SU-DHL-6 (cell line): ENCODE results near the gene SKIC8.

Experiments used
- H2AFZ ChIP-seq: fragments of 200-600 bp; sonication (generic); 2 replicates; pipeline ENCODE4 v1.6.1; 2014; ENCODE audit warnings: low read depth, mild to moderate bottlenecking, moderate library complexity, mixed read lengths, antibody characterized with exemption, low read length; ENCODE audit not compliant: severe bottlenecking
- H3F3A ChIP-seq: fragments of 200-600 bp; shearing (Covaris generic); 2 replicates; pipeline ENCODE4 v1.6.0; 2016; ENCODE audit warnings: antibody characterized with exemption, mild to moderate bottlenecking; ENCODE audit not compliant: insufficient read depth
- H3K27ac ChIP-seq: fragments of 200-600 bp; sonication (generic); 2 replicates; pipeline ENCODE4 v1.5.1; 2016; ENCODE audit warnings: low read depth, mild to moderate bottlenecking, low read length, moderate library complexity, mixed read lengths
- H3K27me3 ChIP-seq: fragments of 200-600 bp; sonication (generic), shearing (Covaris generic); 2 replicates; pipeline ENCODE4 v1.6.0; 2014; ENCODE audit warnings: mild to moderate bottlenecking, low read length
- H3K36me3 ChIP-seq: fragments of 200-600 bp; sonication (generic); 2 replicates; pipeline ENCODE4 v1.6.1; 2014; ENCODE audit warnings: mild to moderate bottlenecking, low read length, mixed read lengths
- H3K4me2 ChIP-seq: fragments of 300-600, 200-600 bp; shearing (Covaris generic), sonication (generic); 2 replicates; pipeline ENCODE4 v1.6.0; 2014; ENCODE audit warnings: low read length, low read depth, mild to moderate bottlenecking; ENCODE audit not compliant: poor library complexity, severe bottlenecking
- H3K4me3 ChIP-seq: fragments of 200-600 bp; sonication (generic); 2 replicates; pipeline ENCODE4 v1.5.1; 2014; ENCODE audit warnings: antibody characterized with exemption, low read length, mild to moderate bottlenecking, mixed read lengths; ENCODE audit not compliant: insufficient read depth, poor library complexity, severe bottlenecking
- H3K79me2 ChIP-seq: fragments of 200-600 bp; sonication (generic); 2 replicates; pipeline ENCODE4 v1.6.1; 2014; ENCODE audit warnings: mild to moderate bottlenecking, low read length, moderate library complexity; ENCODE audit not compliant: insufficient read depth
- H3K9ac ChIP-seq: fragments of 200-600 bp; sonication (generic); 2 replicates; pipeline ENCODE4 v1.7.0; 2014; ENCODE audit warnings: mild to moderate bottlenecking, low read length
- H3K9me2 ChIP-seq: fragments of 200-600 bp; sonication (generic); replicated peaks from 2 replicates; pipeline ENCODE4 v1.6.1; 2014; ENCODE audit warnings: low read length; ENCODE audit not compliant: insufficient read depth
- H3K9me3 ChIP-seq: fragments of 200-600 bp; sonication (generic); 2 replicates; pipeline ENCODE4 v1.6.1; 2014; ENCODE audit warnings: low read length, mixed read lengths; ENCODE audit not compliant: insufficient read depth
- H4K20me1 ChIP-seq: fragments of 200-600 bp; sonication (generic); 2 replicates; pipeline ENCODE4 v1.6.1; 2014; ENCODE audit warnings: low read depth, mild to moderate bottlenecking, antibody characterized with exemption, low read length, moderate library complexity, mixed read lengths
- EZH2phosphoT487 ChIP-seq: fragments of 200-600 bp; sonication (generic), shearing (Covaris generic); conservative IDR thresholded peaks from 2 replicates; pipeline ENCODE4 v1.6.1; 2018; ENCODE audit warnings: mild to moderate bottlenecking, antibody characterized with exemption, low read length, moderate library complexity, mixed read lengths
- TF ChIP-seq, protein P1 (sequence below): fragments of 200-600 bp; sonication (generic); IDR thresholded peaks from one replicate; pipeline ENCODE4 v1.5.1; 2017; ENCODE audit warnings: antibody characterized with exemption, mild to moderate bottlenecking, low read length, moderate library complexity; ENCODE audit not compliant: insufficient read depth, poor library complexity, severe bottlenecking

Gene SKIC8

DNA sequence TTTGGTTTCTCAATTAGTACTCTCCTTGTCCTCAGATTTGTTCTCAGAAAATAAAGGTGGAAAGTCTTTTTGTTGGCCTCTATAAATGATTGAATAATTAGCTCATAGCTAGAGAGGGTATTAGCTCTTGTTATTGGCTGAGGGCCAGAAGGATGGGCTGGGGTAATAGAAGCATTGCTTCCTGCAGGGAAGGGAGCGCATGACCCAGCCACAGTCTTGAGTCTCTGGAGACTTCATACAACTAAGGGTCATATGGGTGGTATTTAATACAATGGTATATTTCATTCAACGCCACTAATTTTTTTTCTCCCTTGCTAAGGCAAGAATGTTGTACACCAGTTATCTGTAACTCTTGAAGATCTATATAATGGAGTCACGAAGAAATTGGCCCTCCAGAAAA, 26.6 kb downstream of the SKIC8 start:
- no peaks in the 10 kb centered on the region for H3K36me3 ChIP-seq
- no peaks in the 10 kb centered on the region for H3F3A ChIP-seq
- H3K9ac ChIP-seq, result no peak overlapping the region
- H3K4me2 ChIP-seq, result no peak overlapping the region
- no peaks in the 10 kb centered on the region for H3K9me2 ChIP-seq
- no peak overlapping the region for H3K27ac ChIP-seq
- no peaks in the 10 kb centered on the region for H3K9me3 ChIP-seq
- H4K20me1 ChIP-seq, result no peaks in the 10 kb centered on the region
- no peak overlapping the region for H3K4me3 ChIP-seq
- TF ChIP-seq EZH2phosphoT487, result no peak
- TF ChIP-seq, protein P1, sequence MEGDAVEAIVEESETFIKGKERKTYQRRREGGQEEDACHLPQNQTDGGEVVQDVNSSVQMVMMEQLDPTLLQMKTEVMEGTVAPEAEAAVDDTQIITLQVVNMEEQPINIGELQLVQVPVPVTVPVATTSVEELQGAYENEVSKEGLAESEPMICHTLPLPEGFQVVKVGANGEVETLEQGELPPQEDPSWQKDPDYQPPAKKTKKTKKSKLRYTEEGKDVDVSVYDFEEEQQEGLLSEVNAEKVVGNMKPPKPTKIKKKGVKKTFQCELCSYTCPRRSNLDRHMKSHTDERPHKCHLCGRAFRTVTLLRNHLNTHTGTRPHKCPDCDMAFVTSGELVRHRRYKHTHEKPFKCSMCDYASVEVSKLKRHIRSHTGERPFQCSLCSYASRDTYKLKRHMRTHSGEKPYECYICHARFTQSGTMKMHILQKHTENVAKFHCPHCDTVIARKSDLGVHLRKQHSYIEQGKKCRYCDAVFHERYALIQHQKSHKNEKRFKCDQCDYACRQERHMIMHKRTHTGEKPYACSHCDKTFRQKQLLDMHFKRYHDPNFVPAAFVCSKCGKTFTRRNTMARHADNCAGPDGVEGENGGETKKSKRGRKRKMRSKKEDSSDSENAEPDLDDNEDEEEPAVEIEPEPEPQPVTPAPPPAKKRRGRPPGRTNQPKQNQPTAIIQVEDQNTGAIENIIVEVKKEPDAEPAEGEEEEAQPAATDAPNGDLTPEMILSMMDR, result no peak
- no peak overlapping the region for H2AFZ ChIP-seq
- no peaks in the 10 kb centered on the region for H3K79me2 ChIP-seq
- no peaks in the 10 kb centered on the region for H3K27me3 ChIP-seq

DNA sequence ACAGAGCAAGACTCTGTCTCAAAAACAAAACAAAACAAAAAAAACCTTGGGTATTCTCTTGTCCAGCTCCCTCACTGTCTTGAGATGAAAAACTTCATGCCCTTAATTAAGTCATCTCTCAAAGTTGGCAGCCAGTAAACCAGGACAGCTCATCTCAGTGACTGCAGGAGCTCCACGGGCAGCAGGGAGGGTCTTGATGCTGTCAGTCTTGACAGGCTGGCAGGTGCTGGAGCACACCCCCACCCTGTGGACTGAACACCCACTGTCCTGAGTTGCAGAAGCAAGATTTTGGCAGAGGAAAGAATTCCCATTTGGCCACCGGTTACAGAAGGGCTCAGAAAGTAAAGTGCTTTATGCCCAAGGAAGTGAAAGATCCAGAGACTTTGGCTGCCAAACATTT, 27.1 kb downstream of the SKIC8 start:
- H3K79me2 ChIP-seq, result no peaks in the 10 kb centered on the region
- no peaks in the 10 kb centered on the region for H3K9me2 ChIP-seq
- H4K20me1 ChIP-seq, result no peaks in the 10 kb centered on the region
- H3K4me3 ChIP-seq, result no peak overlapping the region
- TF ChIP-seq EZH2phosphoT487, result no peak
- TF ChIP-seq, protein P1, result no peak
- no peaks in the 10 kb centered on the region for H3K36me3 ChIP-seq
- no peaks in the 10 kb centered on the region for H3F3A ChIP-seq
- no peaks in the 10 kb centered on the region for H3K27me3 ChIP-seq
- H2AFZ ChIP-seq, result no peak overlapping the region
- no peak overlapping the region for H3K27ac ChIP-seq
- no peak overlapping the region for H3K4me2 ChIP-seq
- no peaks in the 10 kb centered on the region for H3K9me3 ChIP-seq
- no peak overlapping the region for H3K9ac ChIP-seq

DNA sequence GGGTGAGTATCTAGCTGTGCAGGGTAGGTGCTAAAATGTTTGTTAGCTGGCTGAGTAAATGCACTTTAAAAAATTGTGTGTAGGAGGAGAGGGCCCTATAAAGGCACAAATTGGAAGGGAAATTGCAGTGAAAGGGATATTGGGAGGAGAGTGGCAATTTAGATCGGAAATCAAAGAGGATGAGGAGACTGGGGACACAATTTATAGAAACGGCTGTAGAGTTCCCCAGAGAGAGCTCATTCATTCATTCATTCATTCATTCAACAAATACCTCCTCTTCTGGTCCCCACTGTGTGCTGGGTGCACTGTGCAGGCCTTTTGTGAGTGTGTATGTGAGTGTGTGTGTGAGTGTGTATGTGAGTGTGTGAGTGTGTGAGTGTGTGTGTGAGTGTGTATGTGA, 32.6 kb downstream of the SKIC8 start:
- no peaks in the 10 kb centered on the region for H3K9me2 ChIP-seq
- no peak overlapping the region for H2AFZ ChIP-seq
- TF ChIP-seq EZH2phosphoT487, result no peak
- TF ChIP-seq, protein P1, result no peak
- no peak overlapping the region for H3K9ac ChIP-seq
- no peaks in the 10 kb centered on the region for H3F3A ChIP-seq
- no peaks in the 10 kb centered on the region for H3K36me3 ChIP-seq
- no peaks in the 10 kb centered on the region for H3K79me2 ChIP-seq
- H3K4me2 ChIP-seq, result no peak overlapping the region
- H3K27me3 ChIP-seq, result no peaks in the 10 kb centered on the region
- H3K4me3 ChIP-seq, result no peak overlapping the region
- H4K20me1 ChIP-seq, result no peaks in the 10 kb centered on the region
- H3K9me3 ChIP-seq, result no peaks in the 10 kb centered on the region
- H3K27ac ChIP-seq, result no peak overlapping the region
